Activated naive CD8-positive, alpha-beta T cell treated with anti-CD3 and anti-CD28 coated beads, Interleukin-2, amount 50 U/mL, for 24 hours (primary cell): ENCODE results near the gene DNAJC30.
A peak's percentile ranks its signal among the peaks of the same experiment; 100 is the strongest.
"Not testable (repeated sequence)": the region's sequence is repeated elsewhere in the genome, so short reads cannot be mapped to it uniquely, and the experiment has no call there.

Source experiments
- ATAC-seq: fragments of 150-1000 bp; cut with Tn5 transposase; one replicate; pipeline ENCODE4 v1.10.0; 2021
- DNase-seq: peaks from one replicate; pipeline ENCODE4 v3.0.0; 2021
- H3K27ac Mint-ChIP-seq: one replicate; pipeline ENCODE4 v1.8.0; 2021; ENCODE audit warnings: mild to moderate bottlenecking, mixed read lengths
- H3K27me3 Mint-ChIP-seq: one replicate; pipeline ENCODE4 v1.8.0; 2021; ENCODE audit warnings: mixed read lengths
- H3K36me3 Mint-ChIP-seq: one replicate; pipeline ENCODE4 v1.8.0; 2021; ENCODE audit warnings: low read depth, mixed read lengths
- H3K4me1 Mint-ChIP-seq: one replicate; pipeline ENCODE4 v1.8.0; 2021; ENCODE audit warnings: mixed read lengths
- H3K4me3 Mint-ChIP-seq: one replicate; pipeline ENCODE4 v1.8.0; 2021; ENCODE audit warnings: mild to moderate bottlenecking, moderate library complexity, mixed read lengths
- H3K9me3 Mint-ChIP-seq: one replicate; pipeline ENCODE4 v1.8.0; 2021; ENCODE audit warnings: mixed read lengths

Gene DNAJC30

DNA sequence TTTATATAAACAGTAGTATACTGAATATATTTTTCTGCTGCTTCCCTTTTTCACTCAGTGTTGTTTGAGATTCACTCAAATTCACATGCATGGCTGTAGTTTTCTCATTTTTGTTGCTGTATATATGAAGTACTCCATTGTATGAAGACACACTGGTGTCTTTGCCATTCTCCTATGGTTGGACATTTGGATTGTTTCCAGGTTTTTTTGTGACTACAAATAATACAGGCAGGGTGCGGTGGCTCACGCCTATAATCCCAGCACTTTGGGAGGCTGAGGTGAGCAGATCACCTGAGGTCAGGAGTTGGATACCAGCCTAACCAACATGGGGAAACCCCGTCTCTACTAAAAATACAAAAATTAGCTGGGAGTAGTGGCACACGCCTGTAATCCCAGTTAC, 22.7 kb downstream of the DNAJC30 start:
- peaks cover 44% of the 10 kb centered on the region for H3K27me3 Mint-ChIP-seq
- H3K9me3 Mint-ChIP-seq, ATAC-seq: not testable (repeated sequence)

GRCh38 chr7:73659983-73660382, 23.3 kb downstream of the DNAJC30 start:
- H3K4me1 Mint-ChIP-seq, result no peaks in the 10 kb centered on the region
- peaks cover 5% of the 10 kb centered on the region for H3K36me3 Mint-ChIP-seq
- no peak for ATAC-seq
- peaks cover 41% of the 10 kb centered on the region for H3K27me3 Mint-ChIP-seq
- no peak overlapping the region for H3K27ac Mint-ChIP-seq
- H3K4me3 Mint-ChIP-seq, result no peak overlapping the region
- H3K9me3 Mint-ChIP-seq, result peaks cover 6% of the 10 kb centered on the region
- DNase-seq, result no peak

More for the DNA sequence above, 22.7 kb downstream of the DNAJC30 start:
- not testable (repeated sequence) for H3K4me3 Mint-ChIP-seq, H3K27ac Mint-ChIP-seq, H3K36me3 Mint-ChIP-seq, DNase-seq, H3K4me1 Mint-ChIP-seq

- H3K9me3 Mint-ChIP-seq, H3K27ac Mint-ChIP-seq, H3K4me3 Mint-ChIP-seq: not testable (repeated sequence)
These were observed 27.9 kb downstream of the DNAJC30 start for GRCh38 chr7:73655309-73655708.

GRCh38 chr7:73652541-73652949, 30.7 kb downstream of the DNAJC30 start:
- H3K27me3 Mint-ChIP-seq, result peaks cover 43% of the 10 kb centered on the region
- no peak overlapping the region for H3K4me3 Mint-ChIP-seq
- H3K27ac Mint-ChIP-seq, result no peak overlapping the region
- H3K36me3 Mint-ChIP-seq, result no peaks in the 10 kb centered on the region
- no peaks in the 10 kb centered on the region for H3K9me3 Mint-ChIP-seq
- ATAC-seq (no peak), DNase-seq (no peak)
- peaks cover 12% of the 10 kb centered on the region for H3K4me1 Mint-ChIP-seq

More at GRCh38 chr7:73655309-73655708, 27.9 kb downstream of the DNAJC30 start:
- not testable (repeated sequence) for ATAC-seq, H3K4me1 Mint-ChIP-seq, DNase-seq, H3K36me3 Mint-ChIP-seq
- H3K27me3 Mint-ChIP-seq, result peaks cover 35% of the 10 kb centered on the region

DNA sequence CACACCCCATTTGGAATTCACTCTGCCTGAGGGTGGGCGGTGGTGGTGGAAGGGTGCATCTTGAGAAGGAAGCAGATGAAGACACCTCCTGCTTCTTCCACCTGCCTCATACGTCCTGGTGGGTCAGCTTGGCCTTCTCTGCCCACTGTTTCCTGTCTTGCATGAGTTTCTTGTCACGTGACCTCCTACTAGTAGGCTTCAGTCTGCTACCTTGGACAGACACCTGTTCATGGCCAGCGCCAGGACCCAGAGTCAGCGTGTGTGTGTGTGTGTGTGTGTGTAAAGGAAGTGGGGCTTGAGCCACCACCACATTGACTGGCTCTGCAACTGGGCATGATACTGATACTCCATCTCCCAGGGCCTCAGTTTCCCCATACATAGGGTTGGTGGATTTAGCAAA, 32.7 kb downstream of the DNAJC30 start:
- H3K4me1 Mint-ChIP-seq, result peaks cover 12% of the 10 kb centered on the region
- H3K36me3 Mint-ChIP-seq, result no peaks in the 10 kb centered on the region
- no peaks in the 10 kb centered on the region for H3K9me3 Mint-ChIP-seq
- DNase-seq, result no peak
- H3K27ac Mint-ChIP-seq, result no peak overlapping the region
- H3K4me3 Mint-ChIP-seq, result no peak overlapping the region
- peaks cover 58% of the 10 kb centered on the region for H3K27me3 Mint-ChIP-seq
- no peak for ATAC-seq

DNA sequence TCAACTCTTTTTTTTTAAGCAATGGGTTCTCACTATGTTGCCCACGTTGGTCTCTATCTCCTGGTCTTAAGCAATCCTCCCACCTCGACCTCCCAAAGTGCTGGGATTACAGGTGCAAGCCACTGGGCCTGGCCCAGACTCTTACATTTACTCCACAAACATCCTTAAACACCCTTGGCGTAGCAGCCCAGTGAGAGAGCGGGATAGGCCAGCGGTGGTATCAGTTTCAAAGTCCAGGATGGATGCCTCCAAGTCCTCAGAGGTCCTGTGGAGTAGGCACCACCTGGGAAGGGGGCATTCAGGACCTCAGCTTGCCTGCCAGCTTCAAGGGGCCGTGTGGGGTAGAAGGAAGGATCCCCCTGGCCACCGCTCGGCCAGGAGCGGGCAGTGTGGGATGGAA, 33.7 kb downstream of the DNAJC30 start:
- ATAC-seq (no peak), DNase-seq (no peak)
- Mint-ChIP-seq H3K9me3 (no peaks in the 10 kb centered on the region), H3K27ac (no peak overlapping the region), H3K27me3 (peaks cover 66% of the 10 kb centered on the region), H3K4me3 (no peak overlapping the region), H3K4me1 (peaks cover 12% of the 10 kb centered on the region), H3K36me3 (no peaks in the 10 kb centered on the region)

- Mint-ChIP-seq H3K36me3 (no peaks in the 10 kb centered on the region), H3K4me1 (peaks cover 12% of the 10 kb centered on the region), H3K27me3 (peaks cover 66% of the 10 kb centered on the region), H3K9me3 (no peaks in the 10 kb centered on the region), H3K27ac (no peak overlapping the region), H3K4me3 (peak overlapping the region; percentile 24)
- DNase-seq (no peak), ATAC-seq (no peak)
These were observed 34.5 kb downstream of the DNAJC30 start for GRCh38 chr7:73648593-73649332.

- DNase-seq (peak; percentile 32), ATAC-seq (peak; percentile 62)
- H3K4me1 Mint-ChIP-seq, result peaks cover 12% of the 10 kb centered on the region
- no peak overlapping the region for H3K27ac Mint-ChIP-seq
- peaks cover 65% of the 10 kb centered on the region for H3K27me3 Mint-ChIP-seq
- H3K9me3 Mint-ChIP-seq, result no peaks in the 10 kb centered on the region
- no peaks in the 10 kb centered on the region for H3K36me3 Mint-ChIP-seq
- H3K4me3 Mint-ChIP-seq, result peak overlapping the region; percentile 24
These were observed 35.3 kb downstream of the DNAJC30 start for GRCh38 chr7:73647725-73648592.

DNA sequence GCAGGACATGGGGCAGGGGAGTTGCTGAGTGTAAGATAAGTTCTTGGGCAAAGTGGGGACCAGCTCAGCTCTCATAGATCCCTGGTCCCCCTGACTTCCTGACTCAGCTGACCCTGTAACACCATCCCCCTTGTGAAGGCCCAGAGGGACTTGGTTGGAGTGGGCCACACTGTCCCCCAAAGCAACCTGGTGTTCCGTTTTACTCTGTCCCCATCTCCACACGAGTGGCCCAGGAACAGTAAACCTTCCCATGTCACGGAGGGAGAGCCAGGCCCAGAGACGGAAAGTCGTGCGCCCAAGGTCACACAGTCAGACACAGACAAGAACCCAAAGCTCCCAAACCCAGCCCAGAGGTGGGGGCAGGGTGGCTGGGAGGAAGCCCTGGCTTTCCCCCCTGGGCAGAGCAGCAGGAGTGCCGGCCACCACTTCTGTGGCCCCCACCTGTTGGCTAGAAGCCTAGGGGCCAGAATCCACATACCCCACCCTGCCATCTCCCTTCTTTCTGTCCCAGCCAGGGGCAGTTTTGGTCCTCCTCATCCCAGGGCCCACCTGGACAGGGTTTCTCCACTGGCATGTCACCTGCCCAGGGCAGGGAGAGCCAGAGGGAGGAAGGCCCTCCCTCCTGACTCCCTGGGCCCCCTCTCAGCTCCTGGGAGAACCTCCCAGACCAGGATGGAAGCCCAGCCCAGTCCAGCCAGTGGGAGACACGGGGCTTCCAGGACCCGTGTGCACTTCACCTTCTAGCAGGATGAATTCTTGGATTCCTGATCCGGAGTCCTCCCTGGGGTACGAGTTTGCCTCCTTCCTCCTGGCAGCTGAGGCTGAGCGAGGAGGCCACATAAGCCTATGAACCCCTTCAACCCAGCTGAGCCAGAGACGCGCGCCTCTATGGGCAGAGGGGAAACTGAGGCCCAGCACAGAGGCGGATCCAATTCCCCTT, 36.2 kb downstream of the DNAJC30 start:
- Mint-ChIP-seq H3K36me3 (no peaks in the 10 kb centered on the region), H3K27me3 (peaks cover 61% of the 10 kb centered on the region), H3K9me3 (no peaks in the 10 kb centered on the region), H3K27ac (no peak overlapping the region), H3K4me1 (peaks cover 12% of the 10 kb centered on the region), H3K4me3 (no peak overlapping the region)
- ATAC-seq (no peak), DNase-seq (no peak)

DNA sequence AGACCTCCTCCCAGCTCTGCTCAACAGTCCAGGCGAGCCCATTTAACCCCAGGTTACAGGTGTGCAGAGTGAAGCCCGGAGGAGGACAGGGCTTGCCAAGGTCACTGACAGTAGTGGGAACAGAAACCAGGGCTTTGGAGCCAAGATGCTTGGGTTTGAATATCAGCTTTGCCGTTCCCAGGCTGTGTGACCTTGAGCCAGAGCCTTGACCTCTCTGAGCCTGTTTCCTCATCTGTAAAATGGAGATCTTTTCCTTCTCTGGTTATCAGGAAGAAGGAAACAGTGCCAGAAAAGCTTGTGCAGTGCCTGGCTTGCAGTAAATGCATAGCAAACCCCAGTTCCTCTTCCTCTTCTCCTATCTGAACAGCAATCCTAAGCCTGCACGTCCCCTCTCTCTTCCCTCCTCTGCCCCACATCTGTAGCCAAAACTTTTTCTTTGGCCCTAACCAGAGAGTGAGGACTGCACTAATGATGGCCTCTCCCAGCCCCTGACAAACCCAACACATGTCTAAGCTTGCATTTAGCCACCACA, 37.5 kb downstream of the DNAJC30 start:
- Mint-ChIP-seq H3K27me3 (peaks cover 57% of the 10 kb centered on the region), H3K36me3 (no peaks in the 10 kb centered on the region), H3K4me3 (no peak overlapping the region), H3K9me3 (no peaks in the 10 kb centered on the region), H3K4me1 (peaks cover 12% of the 10 kb centered on the region), H3K27ac (no peak overlapping the region)
- no peak for ATAC-seq
- no peak for DNase-seq

GRCh38 chr7:73644688-73645286, 38.5 kb downstream of the DNAJC30 start:
- Mint-ChIP-seq H3K36me3 (no peaks in the 10 kb centered on the region), H3K4me1 (peaks cover 11% of the 10 kb centered on the region), H3K27ac (no peak overlapping the region), H3K9me3 (no peaks in the 10 kb centered on the region), H3K4me3 (no peak overlapping the region), H3K27me3 (peaks cover 48% of the 10 kb centered on the region)
- ATAC-seq (no peak), DNase-seq (no peak)

- DNase-seq, result no peak
- Mint-ChIP-seq H3K9me3 (no peaks in the 10 kb centered on the region), H3K36me3 (no peaks in the 10 kb centered on the region), H3K27ac (no peak overlapping the region), H3K4me3 (no peak overlapping the region), H3K27me3 (peaks cover 31% of the 10 kb centered on the region), H3K4me1 (no peaks in the 10 kb centered on the region)
- ATAC-seq, result no peak
These were observed 40.4 kb downstream of the DNAJC30 start for GRCh38 chr7:73642834-73643233.

DNA sequence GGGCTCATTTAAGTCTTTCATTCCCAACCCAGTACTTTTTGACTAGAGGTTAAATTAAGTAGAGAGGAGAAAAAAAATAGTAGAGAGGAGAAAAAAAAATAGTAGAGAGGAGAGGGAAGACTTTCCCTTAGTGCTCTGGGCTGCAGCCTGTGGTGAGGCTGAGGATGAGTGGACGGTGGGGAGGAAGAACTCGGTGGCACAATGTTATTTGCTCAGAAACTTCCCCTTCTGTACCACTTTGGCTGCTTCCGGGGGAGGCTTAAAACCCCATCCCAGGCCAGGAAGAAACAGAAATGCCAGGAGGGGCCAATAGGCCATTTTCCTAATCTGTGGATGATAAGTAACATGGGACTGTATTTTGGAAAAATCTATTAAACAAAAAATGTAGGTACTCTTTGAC, 44.3 kb downstream of the DNAJC30 start:
- Mint-ChIP-seq H3K27ac (no peak overlapping the region), H3K9me3 (no peaks in the 10 kb centered on the region), H3K27me3 (peaks cover 14% of the 10 kb centered on the region), H3K4me1 (peaks cover 2% of the 10 kb centered on the region), H3K36me3 (no peaks in the 10 kb centered on the region), H3K4me3 (no peak overlapping the region)
- DNase-seq (no peak), ATAC-seq (no peak)
